ENCODE results near the gene CNTN1.

CNTN1 gene

GRCh38 chr12:40870981-40871380, 178.7 kb downstream of the CNTN1 start:
- no peak for DNase-seq

GRCh38 chr12:40874868-40875267, 182.6 kb downstream of the CNTN1 start:
- no peak for DNase-seq

GRCh38 chr12:40889329-40889728, 197.1 kb downstream of the CNTN1 start:
- no peak for DNase-seq

DNA sequence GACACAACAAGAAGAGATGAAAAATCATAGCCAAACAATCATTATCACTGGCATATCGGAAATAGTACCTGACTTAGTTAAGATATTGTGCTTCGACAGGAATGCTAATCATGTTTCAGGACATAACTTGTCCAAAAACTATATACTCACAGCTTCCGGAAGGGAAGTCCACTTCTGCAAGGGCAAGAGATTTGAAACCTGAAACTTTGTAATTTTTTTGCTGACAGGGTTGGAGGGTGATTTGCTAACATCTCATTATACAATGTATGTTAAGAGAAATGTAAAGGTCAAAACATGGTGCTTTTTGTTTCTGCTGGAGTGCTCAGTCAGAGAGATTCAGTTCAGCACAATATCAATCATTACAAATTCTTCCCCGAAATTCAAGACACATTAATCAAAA, 200.3 kb downstream of the CNTN1 start:
- no peak for DNase-seq

- no peak for DNase-seq
Observed at GRCh38 chr12:40898505-40898904, 206.3 kb downstream of the CNTN1 start.

DNA sequence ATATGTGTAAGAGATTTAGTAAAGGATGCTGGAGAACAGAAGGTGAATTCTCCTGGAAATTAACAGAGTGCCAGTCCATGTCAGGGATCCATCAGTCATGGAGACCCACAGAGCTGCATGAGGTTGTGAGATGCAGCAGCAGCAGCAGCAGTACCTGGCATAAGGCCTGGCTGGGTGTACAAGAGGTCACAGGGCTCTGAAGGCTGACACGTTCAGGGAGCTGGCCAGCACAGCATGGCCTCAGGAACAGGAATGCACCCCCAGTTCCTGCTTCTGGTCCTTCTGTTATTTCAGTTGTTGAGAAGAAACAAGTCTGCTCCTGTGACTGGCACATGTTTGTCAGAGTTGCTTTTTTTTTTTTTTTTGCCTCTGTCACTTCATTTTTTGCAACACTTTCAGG, 210.8 kb downstream of the CNTN1 start:
- no peak for DNase-seq

DNA sequence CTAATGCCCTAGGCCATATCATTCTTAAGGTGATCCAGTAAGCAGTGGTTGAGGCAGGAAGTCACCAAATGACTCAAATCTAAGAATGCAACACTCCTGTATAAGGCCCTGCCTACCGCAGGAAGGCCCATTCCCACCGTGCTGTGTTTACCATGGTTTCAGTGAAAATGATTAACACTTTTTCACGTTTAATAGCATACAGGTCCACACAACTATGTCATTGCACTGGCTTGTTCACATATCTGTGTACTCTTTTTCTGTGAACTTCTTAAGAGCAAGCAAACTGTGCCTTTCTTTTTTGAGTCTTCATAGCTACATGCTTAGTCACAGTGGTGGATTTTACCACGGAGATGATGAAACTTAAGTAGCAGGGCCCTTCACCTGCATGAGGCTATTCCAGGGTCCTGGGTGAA, 214.9 kb downstream of the CNTN1 start:
- no peak for DNase-seq

GRCh38 chr12:40911676-40912075, 219.4 kb downstream of the CNTN1 start:
- no peak for DNase-seq

DNA sequence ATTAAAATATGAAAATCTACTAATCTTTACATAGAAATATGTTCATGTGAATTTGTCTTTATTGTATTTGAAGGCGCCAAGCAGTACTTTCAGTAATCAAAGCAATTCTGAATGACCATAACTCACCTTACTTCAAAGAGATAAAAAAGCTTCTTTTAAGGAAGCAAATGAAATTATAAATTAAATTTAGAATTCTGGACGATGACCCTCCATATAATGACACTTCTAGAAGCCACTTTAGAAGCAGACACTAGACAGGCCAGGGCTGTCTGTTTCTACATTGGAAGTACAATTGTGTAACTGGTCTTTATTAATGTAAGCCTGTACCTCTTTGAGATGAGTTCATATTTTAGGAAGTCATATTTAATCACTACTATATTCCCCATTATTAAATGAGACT, 222.9 kb downstream of the CNTN1 start:
- DNase-seq, result no peak

GRCh38 chr12:40917561-40917960, 225.3 kb downstream of the CNTN1 start:
- DNase-seq, result no peak

- DNase-seq, result no peak
Observed at GRCh38 chr12:40921563-40922163, 229.4 kb downstream of the CNTN1 start.

GRCh38 chr12:40937891-40938290, 245.7 kb downstream of the CNTN1 start:
- no peak for DNase-seq

DNA sequence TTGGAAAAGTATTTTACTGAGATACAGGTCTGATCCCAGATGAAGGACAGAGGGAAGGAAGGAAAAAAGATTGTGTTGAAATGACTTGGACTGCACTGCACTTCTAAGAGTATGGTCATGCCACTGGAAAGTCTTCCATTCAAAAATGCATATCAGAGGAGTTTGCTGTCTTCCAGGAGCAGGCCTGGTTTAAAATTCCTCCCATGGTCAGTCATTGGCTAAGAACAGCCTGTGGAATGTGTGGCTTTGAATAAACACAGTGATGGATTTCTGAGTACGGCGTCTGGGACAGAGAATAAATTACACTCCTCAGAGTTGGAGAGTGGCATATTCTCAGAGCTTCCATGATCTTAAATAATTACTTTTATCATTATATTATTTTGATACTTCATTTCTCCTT, 250.1 kb downstream of the CNTN1 start:
- DNase-seq, result no peak

DNA sequence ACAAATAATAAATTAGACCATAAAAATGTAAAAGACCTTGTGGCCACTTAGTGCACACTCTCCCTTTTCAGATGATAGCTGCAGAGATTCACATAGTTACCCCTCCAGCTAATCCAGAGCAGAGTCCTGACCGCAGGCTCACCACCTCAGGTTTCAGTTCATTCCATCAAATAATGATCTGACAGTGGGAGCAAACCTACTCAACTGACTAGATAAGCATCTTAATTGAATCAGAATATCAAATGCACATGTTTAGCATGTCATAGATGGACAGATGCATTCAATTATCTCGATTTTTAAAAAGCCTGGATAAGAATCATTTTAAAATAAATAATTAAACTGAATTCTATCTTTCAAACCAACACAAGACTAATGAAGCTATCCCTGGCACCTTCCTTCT, 253.5 kb downstream of the CNTN1 start:
- DNase-seq, result no peak

DNA sequence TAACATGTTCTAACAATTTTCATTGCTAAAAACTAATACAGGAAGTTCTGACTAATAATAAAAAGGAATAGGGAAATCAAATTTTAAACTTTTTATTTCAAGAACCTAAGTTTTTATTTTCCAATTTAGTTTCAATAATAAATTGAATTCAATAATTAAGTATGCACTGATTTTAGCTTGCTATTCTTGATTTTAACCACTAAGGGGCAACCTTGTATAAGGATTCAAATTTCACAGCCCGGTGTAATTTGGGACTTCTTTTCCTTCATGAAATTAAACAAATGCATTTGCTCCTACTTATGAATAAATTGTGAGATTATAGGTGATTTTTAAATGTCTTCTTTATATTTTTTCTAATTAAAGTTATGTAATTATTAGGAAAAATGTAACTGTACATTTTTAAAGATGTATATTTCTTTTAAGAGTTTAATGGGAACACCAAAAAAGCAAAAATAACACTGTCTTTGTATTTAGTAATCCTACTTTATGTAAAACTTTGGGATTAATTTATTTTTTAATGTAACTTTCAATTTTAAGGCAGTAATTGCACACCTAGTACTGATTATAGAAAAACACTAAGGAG, 254.5 kb downstream of the CNTN1 start:
- DNase-seq, result peak; percentile 6

DNA sequence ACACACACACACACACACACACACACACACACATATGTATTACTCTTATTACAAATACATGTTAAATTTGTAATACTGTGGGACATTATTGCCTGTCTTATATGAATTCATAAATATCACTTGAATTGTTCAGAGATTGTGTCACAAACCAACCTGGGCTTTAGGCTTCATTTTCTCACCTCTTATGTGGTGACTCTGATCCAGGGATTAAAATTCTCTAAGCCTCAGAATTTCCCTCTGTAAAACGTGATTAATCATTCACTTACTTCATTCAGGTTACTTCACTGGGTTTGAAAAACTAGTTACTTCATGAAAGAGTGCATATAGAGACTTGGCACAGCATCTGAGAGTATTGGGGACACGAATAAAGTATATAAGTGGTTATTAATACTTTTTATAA, 255.6 kb downstream of the CNTN1 start:
- no peak for DNase-seq

DNA sequence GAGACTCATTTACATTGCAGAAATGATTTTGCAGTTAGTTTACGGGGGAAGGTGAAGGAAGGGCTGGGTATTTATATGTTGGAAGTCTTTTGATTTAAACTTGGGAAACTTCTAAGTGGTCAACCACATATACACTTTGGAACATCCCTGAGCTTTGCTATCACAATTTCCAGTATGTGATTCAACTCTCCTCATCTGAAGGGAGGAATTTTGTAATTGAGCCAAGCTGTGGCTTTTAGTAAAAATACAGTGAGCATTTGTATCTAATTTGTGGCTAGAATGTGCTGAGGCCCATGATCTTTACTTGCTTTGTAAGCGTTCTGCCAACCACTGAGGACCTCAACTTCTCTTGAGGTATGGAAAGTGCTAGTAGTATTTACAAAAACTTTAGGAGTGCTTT, 260.8 kb downstream of the CNTN1 start:
- no peak for DNase-seq

DNA sequence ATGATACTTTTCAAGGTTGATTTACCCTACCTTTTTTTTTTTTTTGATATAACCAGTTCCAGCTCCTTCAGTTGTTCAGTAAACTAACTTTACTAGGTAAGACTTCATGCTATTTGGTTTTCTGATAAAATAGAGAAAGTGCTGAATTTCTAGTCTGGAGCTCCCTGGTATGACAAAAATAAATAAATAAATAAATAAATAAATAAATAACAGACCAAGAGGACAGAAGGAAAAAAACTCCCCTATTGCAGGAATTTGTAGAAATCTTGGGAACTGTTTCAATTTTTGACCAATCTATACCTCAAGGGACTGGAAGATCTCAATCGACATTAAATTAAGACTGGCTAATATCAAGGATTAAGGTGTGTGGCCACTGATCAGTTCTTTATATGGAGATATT, 265.2 kb downstream of the CNTN1 start:
- no peak for DNase-seq

GRCh38 chr12:40959041-40959440, 266.8 kb downstream of the CNTN1 start:
- no peak for DNase-seq

DNA sequence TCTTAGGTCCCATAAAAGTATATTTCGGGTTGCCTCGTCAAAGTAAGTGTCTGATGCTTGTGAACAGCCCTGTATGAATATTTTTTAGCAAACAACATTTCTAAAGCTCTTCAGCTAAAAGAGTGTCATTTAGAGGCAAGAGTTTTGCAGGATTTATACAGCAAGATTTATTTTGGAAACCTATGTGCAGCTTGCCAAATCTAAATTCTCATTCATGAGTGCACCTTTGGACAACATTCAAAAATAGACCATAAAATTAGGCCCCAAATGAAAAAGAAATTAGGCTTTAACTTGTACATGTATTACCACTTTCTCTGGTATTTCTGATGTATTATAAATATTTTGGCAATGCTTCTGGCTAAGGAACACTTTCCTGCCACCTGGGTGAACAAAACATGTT, 271.5 kb downstream of the CNTN1 start:
- DNase-seq, result no peak

GRCh38 chr12:40969796-40970195, 277.6 kb downstream of the CNTN1 start:
- no peak for DNase-seq

DNA sequence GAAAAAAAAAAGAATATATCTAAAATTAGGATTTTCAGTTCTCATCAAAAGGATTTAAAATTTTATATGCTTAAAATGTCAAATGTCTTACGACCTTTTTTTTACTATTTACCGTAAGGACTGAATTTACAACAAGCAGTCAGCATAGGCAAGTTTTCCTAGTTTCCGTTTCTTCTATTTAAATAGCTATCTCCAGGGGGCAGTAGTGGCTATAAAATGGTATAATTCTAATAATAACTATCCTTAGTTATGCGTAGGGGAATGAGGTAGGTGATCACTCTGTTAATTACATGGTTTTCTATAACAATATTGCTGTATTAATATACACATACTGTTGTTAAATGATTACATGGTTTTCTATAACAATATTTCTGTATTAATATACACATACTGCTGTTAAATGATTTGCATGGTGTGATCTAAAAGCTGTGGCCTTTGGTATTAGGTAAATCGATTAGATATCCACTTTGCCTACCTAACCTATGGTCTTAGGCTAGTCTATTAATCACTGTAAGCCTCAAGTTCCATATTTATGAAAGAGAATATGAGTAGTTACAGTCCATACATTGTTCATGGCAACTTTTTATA, 278.2 kb downstream of the CNTN1 start:
- no peak for DNase-seq

GRCh38 chr12:40971911-40972310, 279.7 kb downstream of the CNTN1 start:
- no peak for DNase-seq

GRCh38 chr12:40976546-40976945, 284.3 kb downstream of the CNTN1 start:
- DNase-seq, result no peak

GRCh38 chr12:40980427-40980961, 288.3 kb downstream of the CNTN1 start:
- DNase-seq, result no peak
